NCI-H1930 (cell line): ENCODE data around the gene ALOX5.
"Not testable (repeated sequence)": the region's sequence is repeated elsewhere in the genome, so short reads cannot be mapped to it uniquely, and the experiment has no call there.

Experiments
- DNase-seq, 2 experiments: peaks; one replicate each; lab custom pipeline; 2025; lab: John Stamatoyannopoulos, UW

The ALOX5 gene

DNA sequence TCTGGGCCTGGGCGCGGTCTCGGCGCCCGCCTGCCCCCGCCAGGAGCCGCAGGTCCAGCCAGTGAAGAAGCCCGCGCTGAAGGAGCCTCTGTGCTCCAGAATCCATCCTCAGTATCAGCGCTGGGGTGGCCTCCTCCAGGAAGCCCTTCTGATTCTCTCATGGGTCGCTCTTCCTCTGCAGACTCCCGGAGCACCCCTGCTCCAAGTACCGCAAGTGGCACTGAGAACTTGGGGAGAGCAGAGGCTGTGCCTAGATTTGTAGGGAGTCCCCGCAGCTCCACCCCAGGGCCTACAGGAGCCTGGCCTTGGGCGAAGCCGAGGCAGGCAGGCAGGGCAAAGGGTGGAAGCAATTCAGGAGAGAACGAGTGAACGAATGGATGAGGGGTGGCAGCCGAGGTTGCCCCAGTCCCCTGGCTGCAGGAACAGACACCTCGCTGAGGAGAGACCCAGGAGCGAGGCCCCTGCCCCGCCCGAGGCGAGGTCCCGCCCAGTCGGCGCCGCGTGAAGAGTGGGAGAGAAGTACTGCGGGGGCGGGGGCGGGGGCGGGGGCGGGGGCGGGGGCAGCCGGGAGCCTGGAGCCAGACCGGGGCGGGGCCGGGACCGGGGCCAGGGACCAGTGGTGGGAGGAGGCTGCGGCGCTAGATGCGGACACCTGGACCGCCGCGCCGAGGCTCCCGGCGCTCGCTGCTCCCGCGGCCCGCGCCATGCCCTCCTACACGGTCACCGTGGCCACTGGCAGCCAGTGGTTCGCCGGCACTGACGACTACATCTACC is at the start of gene ALOX5:
Gene ALOX5, plus strand, starts transcription at position 641 of the 774 bp plus-strand sequence. Its CDS starts 64 bp downstream, at position 705.
- peak; percentile 34 to 37 for DNase-seq

DNA sequence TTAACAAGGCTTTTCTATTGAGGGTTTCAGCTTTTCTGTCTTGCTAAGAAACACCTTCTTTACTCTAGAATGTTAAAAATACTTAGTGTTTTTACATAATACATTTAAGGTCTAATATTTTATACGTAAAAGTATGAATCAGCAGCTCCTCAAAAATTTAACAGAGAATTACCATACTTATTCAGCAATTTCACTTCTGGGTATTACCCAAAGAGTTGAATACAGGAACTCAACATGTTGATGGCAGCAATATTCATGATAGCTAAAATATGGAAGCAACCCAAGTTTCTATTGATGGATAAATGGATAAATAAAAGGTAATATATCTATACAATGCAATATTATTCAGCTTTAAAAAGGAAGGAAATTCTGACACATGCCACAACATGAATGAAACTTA is 48.9 kb upstream of the ALOX5 start:
- no peak for DNase-seq

DNA sequence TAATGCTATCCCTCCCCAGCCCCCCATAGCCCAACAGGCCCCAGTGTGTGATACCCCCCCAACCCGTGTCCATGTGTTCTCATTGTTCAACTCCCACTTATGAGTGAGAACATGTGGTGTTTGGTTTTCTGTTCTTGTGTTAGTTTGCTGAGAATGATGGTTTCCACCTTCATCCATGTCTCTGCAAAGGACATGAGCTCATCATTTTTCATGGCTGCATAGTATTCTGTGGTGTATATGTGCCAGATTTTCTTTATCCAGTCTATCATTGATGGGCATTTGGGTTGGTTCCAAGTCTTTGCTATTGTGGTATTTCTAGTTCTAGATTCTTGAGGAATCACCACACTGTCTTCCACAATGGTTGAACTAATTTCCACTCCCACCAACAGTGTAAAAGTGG is 47.2 kb upstream of the ALOX5 start:
- DNase-seq: not testable (repeated sequence)

DNA sequence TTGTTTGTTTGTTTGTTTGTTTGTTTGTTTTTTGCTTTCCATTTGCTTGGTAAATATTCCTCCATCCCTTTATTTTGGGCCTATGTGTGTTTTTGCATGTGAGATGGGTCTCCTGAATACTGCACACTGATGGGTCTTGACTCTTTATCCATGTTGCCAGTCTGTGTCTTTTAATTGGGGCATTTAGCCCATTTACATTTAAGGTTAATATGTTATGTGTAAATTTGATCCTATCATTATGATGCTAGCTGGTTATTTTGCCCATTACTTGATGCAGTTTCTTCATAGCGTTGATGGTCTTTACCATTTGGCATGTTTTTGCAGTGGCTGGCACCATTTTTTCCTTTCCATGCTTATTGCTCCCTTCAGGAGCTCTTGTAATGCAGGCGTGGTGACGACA is 42.2 kb upstream of the ALOX5 start:
- not testable (repeated sequence) for DNase-seq

DNA sequence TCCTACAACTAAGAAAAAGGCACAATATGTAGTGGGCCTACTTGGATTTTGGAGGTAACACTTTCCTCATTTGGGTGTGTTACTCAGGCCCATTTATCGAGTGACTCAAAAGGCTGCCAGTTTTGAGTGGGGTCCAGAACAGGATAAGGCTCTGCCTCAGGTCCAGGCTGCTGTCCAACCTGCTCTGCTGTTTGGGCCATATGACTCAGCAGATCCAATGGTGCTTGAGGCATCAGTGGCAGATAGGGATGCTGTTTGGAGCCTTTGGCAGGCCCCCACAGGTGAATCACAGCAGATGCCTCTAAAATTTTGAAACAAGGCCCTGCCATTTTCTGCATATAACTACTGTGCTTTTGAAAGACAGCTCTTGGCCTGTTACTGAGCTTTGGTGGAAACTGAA is 34.1 kb upstream of the ALOX5 start:
- no peak for DNase-seq

DNA sequence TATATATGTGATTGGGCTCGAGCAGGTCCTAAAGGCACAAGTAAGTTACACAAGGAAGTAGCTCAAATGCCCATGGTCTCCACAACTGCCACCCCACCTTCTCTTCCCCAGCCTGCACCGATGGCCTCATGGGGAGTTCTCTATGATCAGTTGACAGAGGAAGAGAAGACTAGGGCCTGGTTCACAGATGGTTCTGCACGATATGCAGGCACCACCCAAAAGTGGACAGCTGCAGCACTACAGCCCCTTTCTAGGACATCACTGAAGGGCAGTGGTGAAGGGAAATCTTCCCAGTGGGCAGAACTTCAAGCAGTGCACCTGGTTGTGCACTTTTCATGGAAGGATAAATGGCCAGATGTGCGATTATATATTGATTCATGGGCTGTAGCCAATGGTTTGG is 33.6 kb upstream of the ALOX5 start:
- not testable (repeated sequence) for DNase-seq

DNA sequence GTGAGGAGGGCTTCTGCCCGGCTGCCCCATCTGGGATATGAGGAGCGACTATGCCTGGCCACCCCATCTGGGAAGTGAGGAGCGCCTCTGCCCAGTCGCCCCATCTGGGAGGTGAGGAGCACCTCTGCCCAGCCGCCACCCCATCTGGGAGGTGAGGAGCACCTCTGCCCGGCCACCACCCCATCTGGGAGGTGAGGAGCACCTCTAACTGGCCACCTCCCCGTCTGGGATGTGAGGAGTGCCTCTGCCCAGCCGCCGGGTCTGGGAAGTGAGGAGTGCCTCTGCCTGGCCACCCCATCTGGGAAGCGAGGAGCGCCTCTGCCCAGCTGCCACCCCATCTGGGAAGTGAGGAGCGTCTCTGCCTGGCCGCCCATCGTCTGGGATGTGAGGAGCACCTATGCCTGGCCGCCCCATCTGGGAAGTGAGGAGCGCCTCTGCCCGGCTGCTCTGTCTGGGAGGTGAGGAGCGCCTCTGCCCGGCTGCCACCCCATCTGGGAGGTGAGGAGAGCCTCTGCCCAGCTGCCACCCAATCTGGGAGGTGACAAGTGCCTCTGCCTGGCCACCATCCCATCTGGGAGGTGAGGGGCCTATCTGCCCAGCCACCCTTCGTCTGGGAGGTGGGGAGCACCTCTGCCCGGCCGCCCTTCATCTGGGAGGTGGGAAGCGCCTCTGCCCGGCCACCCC is 27.2 kb upstream of the ALOX5 start:
- DNase-seq: not testable (repeated sequence)

DNA sequence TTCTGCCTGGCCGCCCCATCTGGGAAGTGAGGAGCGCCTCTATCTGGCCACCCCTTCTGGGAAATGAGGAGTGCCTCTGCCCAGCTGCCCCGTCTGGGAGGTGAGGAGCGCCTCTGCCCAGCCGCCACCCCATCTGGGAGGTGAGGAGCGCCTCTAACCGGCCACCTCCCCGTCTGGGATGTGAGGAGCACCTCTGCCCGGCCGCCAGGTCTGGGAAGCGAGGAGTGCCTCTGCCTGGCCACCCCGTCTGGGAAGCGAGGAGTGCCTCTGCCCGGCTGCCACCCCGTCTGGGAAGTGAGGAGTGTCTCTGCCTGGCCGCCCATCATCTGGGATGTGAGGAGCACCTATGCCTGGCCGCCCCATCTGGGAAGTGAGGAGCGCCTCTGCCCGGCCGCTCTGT is 26.6 kb upstream of the ALOX5 start:
- not testable (repeated sequence) for DNase-seq

DNA sequence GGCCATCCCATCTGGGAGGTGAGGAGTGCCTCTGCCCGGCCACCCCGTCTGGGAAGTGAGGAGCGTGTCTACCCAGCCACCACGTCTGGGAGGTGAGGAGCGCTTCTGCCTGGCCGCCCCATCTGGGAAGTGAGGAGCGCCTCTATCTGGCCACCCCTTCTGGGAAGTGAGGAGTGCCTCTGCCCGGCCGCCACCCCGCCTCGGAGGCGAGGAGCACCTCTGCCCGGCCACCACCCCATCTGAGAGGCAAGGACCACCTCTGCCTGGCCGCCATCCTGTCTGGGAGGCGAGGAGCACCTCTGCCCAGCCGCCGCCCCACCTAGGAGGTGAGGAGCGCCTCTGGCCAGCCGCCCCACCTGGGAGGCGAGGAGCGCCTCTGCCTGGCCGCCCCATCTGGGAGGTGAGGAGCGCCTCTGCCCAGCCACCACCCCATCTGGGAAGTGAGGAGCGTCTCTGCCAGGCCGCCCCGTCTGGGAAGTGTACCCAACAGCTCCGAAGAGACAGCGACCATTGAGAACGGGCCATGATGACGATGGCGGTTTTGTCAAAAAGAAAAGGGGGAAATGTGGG is 25.7 kb upstream of the ALOX5 start:
- DNase-seq: not testable (repeated sequence)

DNA sequence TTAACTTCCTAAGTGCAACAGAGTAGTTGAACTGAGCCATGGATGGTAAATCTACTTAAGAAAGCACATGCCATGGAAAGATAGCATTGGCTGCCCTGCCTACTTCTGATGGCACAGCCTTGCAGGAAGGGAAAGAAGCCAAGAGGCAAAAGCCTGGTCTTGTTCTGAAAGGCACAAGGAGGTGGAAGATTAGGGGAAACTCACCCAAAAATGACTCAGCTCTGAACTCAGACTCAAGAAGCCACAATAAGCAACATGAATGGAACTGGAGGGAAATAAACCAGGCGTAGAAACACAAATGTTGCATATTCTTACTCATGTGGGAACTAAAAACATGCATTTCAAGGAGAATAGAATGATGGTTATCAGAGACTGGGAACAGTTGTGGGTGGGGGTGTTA is 20.8 kb upstream of the ALOX5 start:
- no peak for DNase-seq

DNA sequence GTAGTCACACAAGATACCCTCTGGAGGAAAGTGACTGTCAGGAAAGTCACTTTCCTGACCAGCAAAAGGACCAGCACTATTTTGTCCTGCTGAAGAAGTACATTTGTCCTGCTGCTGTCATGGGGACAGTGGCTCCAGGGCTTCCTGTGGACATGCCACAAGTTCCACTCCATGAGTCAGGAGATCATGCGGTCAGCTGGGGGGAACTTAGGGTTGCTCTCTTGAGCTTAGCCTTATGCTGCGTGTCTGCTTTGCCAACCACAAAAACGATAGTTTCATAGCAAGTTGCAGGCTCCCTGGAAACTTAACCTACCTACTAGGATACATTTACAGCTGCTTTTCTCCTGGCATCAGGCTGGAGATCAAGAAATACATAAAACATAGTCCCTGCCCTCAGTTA is 19.8 kb upstream of the ALOX5 start:
- no peak for DNase-seq

DNA sequence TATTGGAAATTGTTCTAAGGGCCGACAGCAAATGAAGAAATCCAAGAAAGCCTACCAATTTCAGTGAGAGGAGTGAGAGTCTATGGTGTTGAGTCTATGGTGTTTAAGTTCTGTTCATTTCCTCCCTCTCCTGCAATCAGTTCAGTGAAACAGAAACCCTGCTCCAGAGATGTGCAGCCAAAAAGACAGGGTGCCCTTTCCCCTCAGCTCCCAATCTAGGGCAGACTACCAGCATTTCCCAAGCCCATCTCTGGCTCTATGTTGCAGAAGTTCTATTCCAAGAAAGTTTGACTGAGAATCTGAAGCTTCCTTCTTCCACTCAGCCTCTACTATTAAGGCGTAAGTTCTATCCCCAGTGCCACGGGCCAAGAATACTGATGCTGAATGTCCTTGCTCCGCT is 18.5 kb upstream of the ALOX5 start:
- DNase-seq: no peak

DNA sequence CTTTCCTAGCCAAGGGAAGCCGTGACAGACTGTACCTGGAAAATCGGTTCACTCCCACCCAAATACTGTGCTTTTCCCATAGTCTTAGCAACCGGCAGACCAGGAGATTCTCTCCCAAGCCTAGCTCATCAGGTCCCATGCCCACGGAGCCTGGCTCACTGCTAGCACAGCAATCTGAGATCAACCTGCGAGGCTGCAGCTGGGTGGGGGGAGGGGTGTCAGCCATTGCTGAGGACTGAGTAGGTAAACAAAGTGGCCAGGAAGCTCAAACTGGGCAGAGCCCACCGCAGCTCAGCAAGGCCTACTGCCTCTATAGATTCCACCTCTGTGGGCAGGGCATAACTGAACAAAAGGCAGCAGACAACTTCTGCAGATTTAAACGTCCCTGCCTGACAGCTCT is 15.1 kb upstream of the ALOX5 start:
- not testable (repeated sequence) for DNase-seq

DNA sequence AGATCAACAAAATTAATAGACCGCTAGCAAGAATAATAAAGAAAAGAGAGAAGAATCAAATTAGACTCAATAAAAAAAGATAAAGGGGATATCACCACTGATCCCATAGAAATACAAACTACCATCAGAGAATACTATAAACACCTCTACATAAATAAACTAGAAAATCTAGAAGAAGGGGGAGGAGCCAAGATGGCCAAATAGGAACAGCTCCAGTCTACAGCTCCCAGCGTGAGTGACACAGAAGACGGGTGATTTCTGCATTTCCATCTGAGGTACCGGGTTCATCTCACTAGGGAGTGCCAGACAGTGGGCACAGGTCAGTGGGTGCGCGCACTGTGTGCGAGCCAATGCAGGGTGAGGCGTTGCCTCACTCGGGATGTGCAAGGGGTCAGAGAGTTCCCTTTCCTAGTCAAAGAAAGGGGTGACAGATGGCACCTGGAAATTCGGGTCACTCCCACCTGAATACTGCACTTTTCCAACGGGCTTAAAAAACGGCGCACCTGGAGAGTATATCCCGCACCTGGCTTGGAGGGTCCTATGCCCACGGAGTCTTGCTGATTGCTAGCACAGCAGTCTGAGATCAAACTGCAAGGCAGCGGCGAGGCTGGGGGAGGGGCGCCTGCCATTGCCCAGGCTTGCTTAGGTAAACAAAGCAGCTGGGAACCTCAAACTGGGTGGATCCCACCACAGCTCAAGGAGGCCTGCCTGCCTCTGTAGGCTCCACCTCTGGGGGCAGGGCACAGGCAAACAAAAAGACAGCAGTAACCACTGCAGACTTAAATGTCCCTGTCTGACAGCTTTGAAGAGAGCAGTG is 11.8 kb upstream of the ALOX5 start:
- DNase-seq: not testable (repeated sequence)

DNA sequence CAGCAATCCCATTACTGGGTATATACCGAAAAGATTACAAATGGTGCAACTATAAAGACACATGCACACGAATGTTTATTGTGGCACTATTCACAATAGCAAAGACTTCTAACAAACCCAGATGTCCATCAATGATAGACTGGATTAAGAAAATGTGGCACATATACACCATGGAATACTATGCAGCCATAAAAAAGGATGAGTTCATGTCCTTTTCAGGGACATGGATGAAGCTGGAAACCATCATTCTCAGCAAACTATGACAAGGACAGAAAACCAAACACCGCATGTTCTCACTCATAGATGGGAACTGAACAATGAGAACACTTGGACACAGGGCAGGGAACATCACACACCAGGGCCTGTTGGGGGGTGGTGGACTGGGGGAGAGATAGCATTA is 6.4 kb upstream of the ALOX5 start:
- DNase-seq: not testable (repeated sequence)

DNA sequence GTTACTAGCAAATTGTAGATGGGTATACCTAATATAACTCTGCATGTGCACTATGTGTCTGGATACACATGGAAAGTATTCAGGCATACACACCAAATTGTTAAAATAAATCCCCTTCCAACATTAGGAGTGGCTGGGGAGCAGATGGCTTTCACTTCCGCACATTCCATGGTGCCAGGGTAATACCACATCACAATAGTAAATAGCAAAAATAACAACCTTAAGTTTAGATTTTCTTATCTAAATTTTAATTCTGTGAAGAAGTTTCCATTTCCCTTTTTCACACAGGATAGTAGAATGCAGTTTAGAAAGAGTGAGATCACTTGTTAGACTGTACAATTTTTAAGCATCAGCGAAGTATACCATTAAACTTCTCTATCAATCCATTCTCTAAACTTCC is 5.8 kb upstream of the ALOX5 start:
- no peak for DNase-seq

DNA sequence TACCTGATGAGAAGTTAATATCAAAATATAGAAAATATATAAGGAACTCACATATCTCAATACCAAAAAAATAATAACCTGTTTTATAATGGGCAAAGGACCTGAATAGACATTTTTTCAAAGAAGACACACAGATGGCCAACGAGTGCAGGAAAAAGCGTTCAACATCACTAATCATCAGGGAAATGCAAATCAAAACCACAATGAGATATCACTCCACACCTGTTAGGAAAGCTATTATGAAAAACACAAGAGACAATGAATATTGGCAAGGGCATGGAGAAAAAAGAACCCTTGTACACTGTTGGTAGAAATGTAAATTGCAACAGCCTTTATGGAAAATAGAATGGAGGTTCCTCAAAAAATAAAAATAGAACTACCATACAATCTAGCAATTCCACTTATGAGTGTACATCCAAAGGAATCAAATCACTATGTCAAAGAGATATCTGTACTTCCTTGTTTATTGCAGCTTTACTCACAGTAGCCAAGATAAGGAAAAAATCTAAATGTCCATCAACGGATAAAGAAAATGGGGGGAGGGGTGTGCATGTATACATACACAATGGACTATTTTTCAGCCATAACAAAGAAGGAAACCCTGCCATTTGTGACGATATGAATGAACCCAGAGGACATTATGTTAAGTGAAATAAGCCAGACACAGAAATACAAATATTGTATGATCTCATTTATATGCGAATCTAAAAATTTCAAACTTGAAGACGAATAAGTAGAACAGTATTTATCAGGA is 3.6 kb upstream of the ALOX5 start:
- peak; percentile 0 to 12 for DNase-seq

DNA sequence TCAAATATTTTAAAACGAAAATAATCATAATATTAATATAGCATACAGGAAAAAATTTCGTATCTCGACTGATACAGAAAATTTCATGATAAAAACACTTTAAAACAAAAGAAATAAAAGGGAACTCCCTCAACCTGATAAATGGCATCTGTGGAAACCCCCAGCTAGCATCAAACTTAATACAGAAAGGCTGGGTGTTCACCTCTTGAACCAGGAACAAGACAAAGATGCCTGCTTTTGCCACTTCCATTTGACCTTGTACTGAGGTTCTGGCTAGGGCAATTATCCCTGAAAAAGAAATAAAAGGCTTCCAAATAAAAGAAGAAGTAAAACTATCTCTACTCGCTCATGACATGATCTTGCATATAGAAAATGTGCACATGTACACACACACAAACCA is 2.5 kb upstream of the ALOX5 start:
- no peak for DNase-seq

DNA sequence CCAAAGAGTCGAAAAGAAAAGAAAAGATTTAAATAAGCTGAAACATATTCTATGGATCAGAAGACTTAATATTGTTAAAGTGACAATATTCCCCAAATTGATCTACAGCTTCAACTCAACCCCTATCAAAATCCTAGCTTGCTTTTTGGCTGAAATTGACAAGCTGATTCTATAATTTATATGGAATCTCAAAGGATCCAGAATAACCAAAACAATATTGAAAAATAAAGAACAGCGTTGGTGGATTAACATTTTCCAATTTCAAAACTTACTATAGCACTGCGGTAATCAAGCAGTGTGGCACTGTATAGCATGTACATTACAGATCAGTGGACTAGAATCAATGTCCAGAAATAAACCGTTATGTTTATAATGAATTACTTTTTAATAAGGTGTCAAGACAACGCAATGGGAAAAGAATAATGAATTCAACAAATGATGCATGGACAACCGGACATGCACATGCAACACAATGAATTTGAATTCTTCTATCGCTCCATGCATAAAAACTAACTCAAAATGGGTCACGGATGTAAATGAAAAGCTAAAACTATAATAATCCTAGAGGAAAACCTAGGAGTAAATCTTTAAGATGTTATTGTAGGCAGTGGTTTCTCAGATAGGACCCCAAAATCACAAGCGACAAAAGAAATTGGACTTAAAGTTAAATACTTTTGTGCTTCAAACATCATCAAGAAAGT is 1.6 kb upstream of the ALOX5 start:
- no peak for DNase-seq

DNA sequence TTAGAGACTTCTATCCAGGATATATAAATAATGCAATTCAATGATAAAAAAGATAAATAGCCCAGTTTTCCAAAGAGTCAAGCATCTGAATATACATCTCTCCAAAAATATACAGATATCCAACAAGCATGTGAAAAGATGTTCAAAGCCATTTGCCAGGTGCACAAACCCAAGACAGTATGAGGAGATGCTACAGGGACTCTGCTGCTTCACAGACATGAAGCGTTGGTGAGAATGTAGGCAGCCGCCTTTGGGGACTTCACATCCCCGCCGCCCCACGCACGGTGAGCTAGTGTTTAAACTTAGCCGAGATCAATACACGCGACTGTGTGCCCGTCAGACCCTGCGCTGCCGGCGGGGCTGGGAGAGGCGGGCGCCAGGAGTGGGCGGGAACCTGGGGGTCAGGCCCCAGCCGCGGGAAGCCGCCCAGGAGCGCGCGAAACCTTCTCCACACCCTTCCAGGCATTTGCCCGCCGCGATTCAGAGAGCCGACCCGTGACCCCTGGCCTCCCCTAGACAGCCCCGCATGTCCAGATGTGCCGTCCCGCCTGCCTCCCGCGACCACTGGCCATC is 927 bp upstream of the ALOX5 start:
- DNase-seq: peak in 1 of 2 experiments; percentile 11
